CD14-positive monocyte (primary cell): ENCODE results near the gene EXO1. TPM values are rescaled to one million over a fixed set of nuclear protein-coding genes. Genes with fewer than 3 reads are reported as not detected.

ENCODE experiments used
- DNase-seq, 3 donors: peaks; one replicate each; pipeline ENCODE4 v3.0.0-alpha.2; 2011 to 2022
- H2AFZ ChIP-seq: 2 replicates; pipeline ENCODE4 v1.6.0; 2012; ENCODE audit warnings: mild to moderate bottlenecking, low read depth, low read length, inconsistent platforms; ENCODE audit not compliant: insufficient read depth, poor library complexity, severe bottlenecking
- H3K27ac ChIP-seq, 2 donors: 1 replicate in 1 of 2; 2 replicates in 1 of 2; pipeline ENCODE4 v1.5.1; 2012 to 2013; ENCODE audit warnings: low read length in 2 of 2, control low read depth in 1 of 2, inconsistent platforms in 1 of 2, low read depth in 1 of 2, mild to moderate bottlenecking in 1 of 2
- H3K27me3 ChIP-seq, 2 donors: one replicate each; pipeline versions ENCODE4 v1.6.0 to v1.6.1; 2011 to 2013; ENCODE audit warnings: low read length in 2 of 2; ENCODE audit not compliant: control insufficient read depth in 2 of 2, insufficient read depth in 2 of 2
- H3K36me3 ChIP-seq, 2 donors: replicated peaks in 1 of 2; 1 replicate in 1 of 2; 2 replicates in 1 of 2; pipeline versions ENCODE4 v1.5.1 to v1.6.1; 2012 to 2013; ENCODE audit warnings: low read length in 2 of 2, control low read depth in 1 of 2, inconsistent platforms in 1 of 2, mild to moderate bottlenecking in 1 of 2; ENCODE audit not compliant: insufficient read depth in 2 of 2, control insufficient read depth in 1 of 2
- H3K4me1 ChIP-seq, 2 donors: 1 replicate in 1 of 2; 2 replicates in 1 of 2; pipeline versions ENCODE4 v1.5.1 to v1.6.1; 2012 to 2013; ENCODE audit warnings: low read length in 2 of 2, control low read depth in 1 of 2, inconsistent platforms in 1 of 2, mild to moderate bottlenecking in 1 of 2, moderate library complexity in 1 of 2; ENCODE audit not compliant: insufficient read depth in 2 of 2, control insufficient read depth in 1 of 2
- H3K4me2 ChIP-seq: replicated peaks from 2 replicates; pipeline ENCODE3; 2012; ENCODE audit warnings: low read length, moderate library complexity, mild to moderate bottlenecking; ENCODE audit not compliant: poor library complexity, severe bottlenecking; ENCODE audit errors: extremely low read depth
- H3K4me3 ChIP-seq, 3 experiments: fragments of 200-600 bp in 1 of 3; sonication (generic) in 1 of 3; replicated peaks in 1 of 3; 1 replicate in 2 of 3; 2 replicates in 1 of 3; pipeline ENCODE4 v1.5.1; 2011 to 2013; ENCODE audit warnings: low read length in 3 of 3, mild to moderate bottlenecking in 3 of 3, control low read depth in 2 of 3, low read depth in 2 of 3, inconsistent platforms in 1 of 3, moderate library complexity in 1 of 3
- H3K79me2 ChIP-seq: 2 replicates; pipeline ENCODE4 v1.6.0; 2012; ENCODE audit warnings: mild to moderate bottlenecking, control low read depth, inconsistent platforms, low read length, moderate library complexity; ENCODE audit not compliant: insufficient read depth
- H3K9ac ChIP-seq: 2 replicates; pipeline ENCODE4 v1.6.0; 2017; ENCODE audit warnings: low read length, mild to moderate bottlenecking; ENCODE audit not compliant: insufficient read depth, poor library complexity, severe bottlenecking
- H3K9me3 ChIP-seq, 2 donors: replicated peaks in 1 of 2; 1 replicate in 1 of 2; 2 replicates in 1 of 2; pipeline versions ENCODE4 v1.5.1 to v1.6.1; 2012 to 2013; ENCODE audit warnings: low read length in 2 of 2, control low read depth in 1 of 2; ENCODE audit not compliant: control insufficient read depth in 1 of 2, insufficient read depth in 1 of 2
- H4K20me1 ChIP-seq: 2 replicates; pipeline ENCODE4 v1.6.0; 2012; ENCODE audit warnings: mild to moderate bottlenecking, low read length, control low read depth, moderate library complexity; ENCODE audit not compliant: insufficient read depth
- H3K27ac Mint-ChIP-seq, 7 donors: one replicate each; pipeline ENCODE4 v1.8.0; 2020; ENCODE audit warnings: mild to moderate bottlenecking in 7 of 7, mixed read lengths in 7 of 7, moderate library complexity in 6 of 7, inconsistent platforms in 2 of 7
- H3K27me3 Mint-ChIP-seq, 3 donors: one replicate each; pipeline ENCODE4 v1.8.0; 2021 to 2022; ENCODE audit warnings: low read depth in 3 of 3, mild to moderate bottlenecking in 3 of 3, mixed read lengths in 3 of 3, moderate library complexity in 3 of 3, inconsistent platforms in 1 of 3
- H3K36me3 Mint-ChIP-seq, 2 donors: one replicate each; pipeline ENCODE4 v1.8.0; 2020; ENCODE audit warnings: mixed read lengths in 2 of 2, inconsistent platforms in 1 of 2, mild to moderate bottlenecking in 1 of 2
- H3K4me1 Mint-ChIP-seq: one replicate; pipeline ENCODE4 v1.8.0; 2020; ENCODE audit warnings: mild to moderate bottlenecking, mixed read lengths
- H3K4me3 Mint-ChIP-seq, 2 donors: one replicate each; pipeline ENCODE4 v1.8.0; 2020; ENCODE audit warnings: mild to moderate bottlenecking in 2 of 2, mixed read lengths in 2 of 2, moderate library complexity in 1 of 2
- H3K9me3 Mint-ChIP-seq, 7 donors: one replicate each; pipeline ENCODE4 v1.8.0; 2020 to 2022; ENCODE audit warnings: mixed read lengths in 7 of 7, mild to moderate bottlenecking in 6 of 7, moderate library complexity in 6 of 7, inconsistent platforms in 2 of 7
- WGBS: methylation state at CpG from one replicate; pipeline ENCODE4 v1.1.5; 2013; ENCODE audit warnings: missing lambda C conversion rate; ENCODE audit not compliant: insufficient coverage; 5-methylcytosine and 5-hydroxymethylcytosine counted together
- intact Hi-C, 2 donors: fragments of 100-400 bp; cut with micrococcal nuclease; formaldehyde crosslinking; loops; one replicate each; pipeline versions ENCODE4 v1.15.0 to v1.15.1; 2023
- polyA plus RNA-seq, 3 donors: library from polyadenylated mRNA; depleted of rRNA in 1 of 3; unstranded in 2 of 3; stranded (reverse) in 1 of 3; fragments of 300-500 nt in 2 of 3; fragments of >200 nt in 1 of 3; fragmentation: Illumina TruSeq in 2 of 3; gene quantifications; 1 replicate in 2 of 3; 2 replicates in 1 of 3; pipeline ENCODE4 v1.2.3, GENCODE V29; 2012 to 2021
- TF ChIP-seq, protein P1 (sequence below): fragments of 200-600 bp; IDR thresholded peaks from one replicate; pipeline ENCODE4 v1.8.0; 2022; ENCODE audit warnings: antibody characterized with exemption, mild to moderate bottlenecking

The EXO1 gene
- polyA plus RNA-seq, 3 donors = 0.16 to 0.26 TPM; not detected in 1

DNA sequence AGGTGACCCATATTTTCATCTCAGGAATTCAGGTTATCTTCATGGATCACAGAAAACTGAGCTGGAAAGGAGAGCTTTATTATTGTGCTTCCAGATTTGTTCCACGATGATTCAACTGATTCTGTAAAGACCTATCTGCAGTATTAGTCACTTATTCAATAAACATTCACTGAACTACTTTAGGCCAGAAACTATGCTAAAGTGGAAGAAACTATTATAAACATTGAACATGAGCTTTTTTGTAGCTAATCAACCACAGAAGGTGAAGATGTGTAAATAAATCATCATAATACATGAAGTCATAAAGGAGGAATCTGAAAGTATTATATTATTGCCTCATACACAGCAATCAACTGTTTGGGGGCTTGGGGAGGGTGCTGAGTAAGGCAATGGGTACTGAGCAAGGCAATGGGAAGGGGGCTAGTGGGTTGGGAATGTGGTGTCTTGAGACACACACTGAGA is 30.6 kb upstream of the EXO1 start:
- no CpG with 5 or more reads among the region's 1 CpG for WGBS
- H3K36me3 ChIP-seq = no peaks in the 10 kb centered on the region

DNA sequence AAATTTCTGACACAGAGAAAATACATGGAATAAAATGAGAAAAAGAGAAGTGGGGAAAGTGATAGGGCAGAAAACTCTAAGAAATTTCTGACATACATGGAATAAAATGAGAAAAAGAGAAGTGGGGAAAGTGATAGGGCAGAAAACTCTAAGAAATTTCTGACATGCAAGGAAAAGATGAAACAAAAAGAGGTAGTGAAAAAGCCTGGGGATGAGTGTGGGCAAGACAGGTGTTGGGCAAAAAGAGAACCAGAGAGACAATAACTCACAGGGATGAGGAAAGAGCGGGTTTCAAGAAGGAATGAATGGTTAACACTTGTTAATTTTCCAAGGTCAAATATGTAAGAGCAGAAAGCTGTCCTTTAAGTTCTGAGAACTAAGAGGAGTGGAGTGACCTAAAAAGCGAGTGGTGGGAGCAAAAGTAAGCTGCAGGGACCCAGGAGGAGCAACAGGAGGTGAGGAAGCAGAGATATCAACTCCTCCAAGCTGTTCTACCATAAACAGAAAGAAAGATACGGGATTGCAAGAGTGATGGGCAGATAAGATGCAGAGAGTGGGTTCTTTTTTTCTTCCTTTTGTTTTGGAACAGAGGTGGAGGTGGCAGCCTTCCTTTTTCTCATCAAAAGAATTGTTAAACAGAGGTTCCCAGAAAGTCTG is 29.9 kb upstream of the EXO1 start:
- peak; percentile 42 to 68 (median 48) for DNase-seq
- H3K27me3 ChIP-seq = no peaks in the 10 kb centered on the region
- no peaks in the 10 kb centered on the region for H3K79me2 ChIP-seq
- peak overlapping the region; percentile 19 to 37 for H3K27ac ChIP-seq
- Mint-ChIP-seq H3K9me3 (no peaks in the 10 kb centered on the region), H3K4me3 (peak overlapping the region in 1 of 2 donors; percentile 26), H3K27ac (peak overlapping the region; percentile 71 to 92 (median 82)), H3K36me3 (no peaks in the 10 kb centered on the region), H3K27me3 (no peaks in the 10 kb centered on the region), H3K4me1 (peaks cover 48% of the 10 kb centered on the region)
- WGBS = 0% methylated on average over 1 of the region's 3 CpGs
- intact Hi-C loops = loop anchor here in 1 of 2 donors (10.0 kb wide), 1 partner anchor 283 kb away; the partner anchor contains the start of gene KMO
- TF ChIP-seq, protein P1, sequence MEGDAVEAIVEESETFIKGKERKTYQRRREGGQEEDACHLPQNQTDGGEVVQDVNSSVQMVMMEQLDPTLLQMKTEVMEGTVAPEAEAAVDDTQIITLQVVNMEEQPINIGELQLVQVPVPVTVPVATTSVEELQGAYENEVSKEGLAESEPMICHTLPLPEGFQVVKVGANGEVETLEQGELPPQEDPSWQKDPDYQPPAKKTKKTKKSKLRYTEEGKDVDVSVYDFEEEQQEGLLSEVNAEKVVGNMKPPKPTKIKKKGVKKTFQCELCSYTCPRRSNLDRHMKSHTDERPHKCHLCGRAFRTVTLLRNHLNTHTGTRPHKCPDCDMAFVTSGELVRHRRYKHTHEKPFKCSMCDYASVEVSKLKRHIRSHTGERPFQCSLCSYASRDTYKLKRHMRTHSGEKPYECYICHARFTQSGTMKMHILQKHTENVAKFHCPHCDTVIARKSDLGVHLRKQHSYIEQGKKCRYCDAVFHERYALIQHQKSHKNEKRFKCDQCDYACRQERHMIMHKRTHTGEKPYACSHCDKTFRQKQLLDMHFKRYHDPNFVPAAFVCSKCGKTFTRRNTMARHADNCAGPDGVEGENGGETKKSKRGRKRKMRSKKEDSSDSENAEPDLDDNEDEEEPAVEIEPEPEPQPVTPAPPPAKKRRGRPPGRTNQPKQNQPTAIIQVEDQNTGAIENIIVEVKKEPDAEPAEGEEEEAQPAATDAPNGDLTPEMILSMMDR = no peak
- H3K36me3 ChIP-seq = no peaks in the 10 kb centered on the region
- no peaks in the 10 kb centered on the region for H4K20me1 ChIP-seq
- no peak overlapping the region for H2AFZ ChIP-seq
- no peak overlapping the region for H3K9ac ChIP-seq
- H3K9me3 ChIP-seq = no peaks in the 10 kb centered on the region
- peaks cover 31 to 53% of the 10 kb centered on the region in 2 donors for H3K4me1 ChIP-seq
- peak overlapping the region; percentile 28 for H3K4me2 ChIP-seq
- H3K4me3 ChIP-seq = no peak overlapping the region

More for the DNA sequence above, 30.6 kb upstream of the EXO1 start:
- TF ChIP-seq, protein P1 = no peak
- Histone ChIP-seq H3K27me3 (no peaks in the 10 kb centered on the region), H3K4me3 (no peak overlapping the region), H3K27ac (peak overlapping the region in 1 of 2 donors; percentile 37), H2AFZ (no peak overlapping the region), H3K79me2 (no peaks in the 10 kb centered on the region), H3K9me3 (no peaks in the 10 kb centered on the region), H4K20me1 (no peaks in the 10 kb centered on the region), H3K9ac (no peak overlapping the region), H3K4me1 (peaks cover 38 to 60% of the 10 kb centered on the region in 2 donors), H3K4me2 (peak overlapping the region; percentile 6)
- H3K27me3 Mint-ChIP-seq = no peaks in the 10 kb centered on the region
- intact Hi-C loops = loop anchor here in 1 of 2 donors (10.0 kb wide), 1 partner anchor 283 kb away; the partner anchor contains the start of gene KMO
- peak overlapping the region; percentile 71 to 92 (median 82) for H3K27ac Mint-ChIP-seq
- peaks cover 55% of the 10 kb centered on the region for H3K4me1 Mint-ChIP-seq
- peak overlapping the region in 1 of 2 donors; percentile 21 for H3K4me3 Mint-ChIP-seq
- H3K36me3 Mint-ChIP-seq = no peaks in the 10 kb centered on the region
- no peak for DNase-seq
- H3K9me3 Mint-ChIP-seq = no peaks in the 10 kb centered on the region
